MM.1S (cell line): Measurements from ENCODE around the gene GNRH2.

Experiments
- DNase-seq: peaks from one replicate; pipeline ENCODE4 v3.0.0-alpha.2; 2015
- H2AFZ ChIP-seq: fragments of 300-600 bp; sonication (generic); 2 replicates; pipeline ENCODE4 v1.6.0; 2016; ENCODE audit warnings: antibody characterized with exemption, low read length
- H3F3A ChIP-seq: fragments of 300-600 bp; sonication (generic); 2 replicates; pipeline ENCODE4 v1.6.1; 2016; ENCODE audit warnings: mild to moderate bottlenecking, antibody characterized with exemption, low read length, moderate library complexity, mixed read lengths; ENCODE audit not compliant: insufficient read depth
- H3K27ac ChIP-seq: fragments of 300-600 bp; sonication (generic); 2 replicates; pipeline ENCODE4 v1.5.1; 2016; ENCODE audit warnings: mild to moderate bottlenecking, low read length
- H3K27me3 ChIP-seq: fragments of 300-600 bp; sonication (generic); replicated peaks from 2 replicates; pipeline ENCODE4 v1.6.0; 2016; ENCODE audit warnings: low read length; ENCODE audit not compliant: insufficient read depth
- H3K36me3 ChIP-seq: fragments of 300-600 bp; sonication (generic); replicated peaks from 2 replicates; pipeline ENCODE4 v1.6.1; 2016; ENCODE audit warnings: mild to moderate bottlenecking, low read length, mixed read lengths; ENCODE audit not compliant: insufficient read depth
- H3K4me1 ChIP-seq: fragments of 300-600 bp; sonication (generic); 2 replicates; pipeline ENCODE4 v1.6.1; 2016; ENCODE audit warnings: low read length, mixed read lengths
- H3K4me2 ChIP-seq: fragments of 300-600 bp; sonication (generic); 2 replicates; pipeline ENCODE4 v1.6.0; 2016; ENCODE audit warnings: low read depth, low read length
- H3K4me3 ChIP-seq: fragments of 300-600 bp; sonication (generic); 2 replicates; pipeline ENCODE4 v1.5.1; 2016; ENCODE audit warnings: low read length, mixed read lengths
- H3K79me2 ChIP-seq: fragments of 300-600 bp; sonication (generic); 2 replicates; pipeline ENCODE4 v1.6.1; 2016; ENCODE audit warnings: mixed run types, low read length, mixed read lengths
- H3K9ac ChIP-seq: fragments of 300-600 bp; sonication (generic); 2 replicates; pipeline ENCODE4 v1.6.1; 2016; ENCODE audit warnings: low read length, mixed read lengths
- H3K9me2 ChIP-seq: fragments of 300-600 bp; sonication (generic); replicated peaks from 2 replicates; pipeline ENCODE4 v1.6.1; 2016; ENCODE audit warnings: mild to moderate bottlenecking, low read length, mixed read lengths; ENCODE audit not compliant: insufficient read depth
- H3K9me3 ChIP-seq: fragments of 300-600 bp; sonication (generic); replicated peaks from 2 replicates; pipeline ENCODE4 v1.6.1; 2016; ENCODE audit warnings: mild to moderate bottlenecking, low read length, mixed read lengths; ENCODE audit not compliant: insufficient read depth
- H4K20me1 ChIP-seq: fragments of 300-600 bp; sonication (generic); 2 replicates; pipeline ENCODE4 v1.6.1; 2016; ENCODE audit warnings: mild to moderate bottlenecking, low read length, moderate library complexity, mixed read lengths; ENCODE audit not compliant: insufficient read depth
- EZH2 ChIP-seq: fragments of 300-600 bp; sonication (generic); optimal IDR thresholded peaks from 2 replicates; pipeline ENCODE3; 2017; ENCODE audit warnings: low read depth, mild to moderate bottlenecking, antibody characterized with exemption, low read length, mixed read lengths
- EZH2phosphoT487 ChIP-seq: fragments of 300-600 bp; sonication (generic); IDR thresholded peaks from 2 replicates; pipeline ENCODE4 v1.6.1; 2018; ENCODE audit warnings: antibody characterized with exemption, low read length
- TF ChIP-seq, protein P1 (sequence below): fragments of 300-600 bp; sonication (generic); IDR thresholded peaks from 2 replicates; pipeline ENCODE4 v1.5.1; 2016; ENCODE audit warnings: antibody characterized with exemption, low read length, mixed read lengths

The GNRH2 gene

DNA sequence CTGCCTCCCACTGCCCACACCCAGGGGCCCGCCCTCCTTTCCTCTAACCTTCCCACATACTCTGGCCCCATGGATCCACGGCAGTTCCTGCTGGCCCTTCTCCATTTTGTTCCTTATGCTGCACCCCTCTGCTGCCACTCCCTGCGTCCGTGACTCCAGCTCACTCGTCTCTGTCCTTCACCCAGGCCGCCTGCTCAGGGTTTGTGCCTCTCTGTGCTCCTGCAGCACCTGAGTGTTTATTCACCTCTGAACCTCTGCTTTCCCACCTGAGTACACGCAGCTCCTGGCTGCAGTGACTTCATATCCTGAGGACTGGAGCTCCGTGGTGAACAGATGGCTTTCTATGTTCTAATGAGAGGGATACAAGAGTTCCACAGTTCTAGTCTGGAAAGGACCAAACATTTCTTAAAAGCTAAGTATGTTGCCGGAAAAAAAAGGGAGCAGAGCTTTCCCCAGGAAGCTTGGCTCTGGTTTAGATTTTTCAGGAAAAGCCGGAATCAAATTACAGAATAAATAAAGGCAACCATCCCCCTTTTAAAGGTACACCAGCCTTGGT lies 1.5 kb upstream of the GNRH2 start:
- Histone ChIP-seq H3K9ac (no peak overlapping the region), H3K9me3 (no peaks in the 10 kb centered on the region), H3K4me2 (no peak overlapping the region), H3K4me3 (no peak overlapping the region), H3K36me3 (peaks cover 4% of the 10 kb centered on the region; the same call in 1 of the 2 replicates), H3K27ac (no peak overlapping the region), H4K20me1 (no peaks in the 10 kb centered on the region), H3F3A (no peaks in the 10 kb centered on the region), H2AFZ (no peak overlapping the region), H3K9me2 (no peaks in the 10 kb centered on the region), H3K27me3 (no peaks in the 10 kb centered on the region), H3K4me1 (no peaks in the 10 kb centered on the region), H3K79me2 (peaks cover 10% of the 10 kb centered on the region)
- no peak for TF ChIP-seq EZH2phosphoT487
- no peak for TF ChIP-seq EZH2
- TF ChIP-seq, protein P1, sequence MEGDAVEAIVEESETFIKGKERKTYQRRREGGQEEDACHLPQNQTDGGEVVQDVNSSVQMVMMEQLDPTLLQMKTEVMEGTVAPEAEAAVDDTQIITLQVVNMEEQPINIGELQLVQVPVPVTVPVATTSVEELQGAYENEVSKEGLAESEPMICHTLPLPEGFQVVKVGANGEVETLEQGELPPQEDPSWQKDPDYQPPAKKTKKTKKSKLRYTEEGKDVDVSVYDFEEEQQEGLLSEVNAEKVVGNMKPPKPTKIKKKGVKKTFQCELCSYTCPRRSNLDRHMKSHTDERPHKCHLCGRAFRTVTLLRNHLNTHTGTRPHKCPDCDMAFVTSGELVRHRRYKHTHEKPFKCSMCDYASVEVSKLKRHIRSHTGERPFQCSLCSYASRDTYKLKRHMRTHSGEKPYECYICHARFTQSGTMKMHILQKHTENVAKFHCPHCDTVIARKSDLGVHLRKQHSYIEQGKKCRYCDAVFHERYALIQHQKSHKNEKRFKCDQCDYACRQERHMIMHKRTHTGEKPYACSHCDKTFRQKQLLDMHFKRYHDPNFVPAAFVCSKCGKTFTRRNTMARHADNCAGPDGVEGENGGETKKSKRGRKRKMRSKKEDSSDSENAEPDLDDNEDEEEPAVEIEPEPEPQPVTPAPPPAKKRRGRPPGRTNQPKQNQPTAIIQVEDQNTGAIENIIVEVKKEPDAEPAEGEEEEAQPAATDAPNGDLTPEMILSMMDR = no peak
- DNase-seq = no peak

DNA sequence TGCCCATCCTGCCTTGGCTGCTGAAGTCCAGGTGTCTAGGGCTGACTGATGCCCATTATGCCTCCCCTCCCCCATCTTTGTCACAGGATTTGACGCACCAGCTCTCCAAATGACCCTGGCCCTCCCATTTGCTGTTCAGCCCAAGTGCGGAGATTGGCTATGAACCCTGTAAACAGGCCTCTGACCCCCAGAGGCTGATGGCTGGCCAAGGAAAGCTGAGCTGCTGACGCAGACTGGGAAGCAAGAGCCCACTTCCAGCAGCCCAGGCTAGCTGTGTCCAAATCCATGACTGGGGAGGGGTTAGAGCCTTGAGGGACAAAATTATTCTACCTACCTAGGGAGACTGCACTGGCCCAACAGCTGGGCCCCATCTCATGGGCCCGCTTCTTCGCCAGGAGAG lies 797 bp upstream of the GNRH2 start:
- TF ChIP-seq, protein P1 = no peak
- no peak for TF ChIP-seq EZH2phosphoT487
- TF ChIP-seq EZH2 = no peak
- H3K9ac ChIP-seq = no peak overlapping the region
- H2AFZ ChIP-seq = no peak overlapping the region

DNA sequence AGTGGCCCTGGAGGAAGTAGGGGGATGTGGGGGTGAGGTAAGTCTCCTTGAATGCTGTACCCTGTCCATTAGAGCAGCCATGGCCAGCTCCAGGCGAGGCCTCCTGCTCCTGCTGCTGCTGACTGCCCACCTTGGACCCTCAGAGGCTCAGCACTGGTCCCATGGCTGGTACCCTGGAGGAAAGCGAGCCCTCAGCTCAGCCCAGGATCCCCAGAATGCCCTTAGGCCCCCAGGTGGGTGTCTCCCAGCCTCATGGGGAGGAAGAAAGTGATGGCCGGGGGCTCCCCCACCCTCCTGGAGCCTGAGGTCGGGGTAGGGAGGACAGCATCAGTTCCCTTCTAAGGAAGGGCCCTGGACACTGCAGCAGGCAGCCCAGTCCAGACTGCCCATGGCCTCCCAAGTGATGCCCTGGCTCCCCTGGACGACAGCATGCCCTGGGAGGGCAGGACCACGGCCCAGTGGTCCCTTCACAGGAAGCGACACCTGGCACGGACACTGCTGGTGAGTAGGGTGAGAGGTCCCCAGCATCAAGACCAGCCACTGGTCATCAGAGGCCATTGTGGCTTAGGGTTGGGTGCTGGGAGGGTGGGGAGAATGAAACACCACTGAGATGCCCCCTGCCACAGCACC lies 1.0 kb downstream of the GNRH2 start:
- Histone ChIP-seq H3K9me3 (no peaks in the 10 kb centered on the region), H3K9ac (no peak overlapping the region), H4K20me1 (no peaks in the 10 kb centered on the region), H3K27ac (no peak overlapping the region), H3K9me2 (no peaks in the 10 kb centered on the region), H2AFZ (no peak overlapping the region), H3F3A (no peaks in the 10 kb centered on the region), H3K27me3 (no peaks in the 10 kb centered on the region), H3K4me1 (no peaks in the 10 kb centered on the region), H3K4me3 (no peak overlapping the region), H3K4me2 (peak overlapping the region; percentile 85; the same call in 1 of the 2 replicates), H3K36me3 (peaks cover 7% of the 10 kb centered on the region; the same call in 1 of the 2 replicates), H3K79me2 (peaks cover 16% of the 10 kb centered on the region)
- no peak for DNase-seq
- TF ChIP-seq EZH2phosphoT487 = no peak
- TF ChIP-seq, protein P1 = no peak
- TF ChIP-seq EZH2 = no peak

More for the DNA sequence above, 797 bp upstream of the GNRH2 start:
- H3K27me3 ChIP-seq = no peaks in the 10 kb centered on the region
- H3K79me2 ChIP-seq = peaks cover 15% of the 10 kb centered on the region
- no peaks in the 10 kb centered on the region for H4K20me1 ChIP-seq
- no peak for DNase-seq
- H3K9me2 ChIP-seq = no peaks in the 10 kb centered on the region
- H3K4me3 ChIP-seq = no peak overlapping the region
- peaks cover 4% of the 10 kb centered on the region for H3K36me3 ChIP-seq
- H3K27ac ChIP-seq = no peak overlapping the region
- H3F3A ChIP-seq = no peaks in the 10 kb centered on the region
- H3K4me1 ChIP-seq = no peaks in the 10 kb centered on the region
- H3K4me2 ChIP-seq = no peak overlapping the region
- H3K9me3 ChIP-seq = no peaks in the 10 kb centered on the region
